Measurements from ENCODE around the gene PACRG. TPM values are rescaled to one million over a fixed set of nuclear protein-coding genes. Genes with fewer than 3 reads are reported as not detected.

The PACRG gene
- total and polyA plus RNA-seq, 2 donors (not counting 3 experiments of a cell fraction or from before 2014, with no cell fraction given) = 0.08 TPM; not detected in 1

DNA sequence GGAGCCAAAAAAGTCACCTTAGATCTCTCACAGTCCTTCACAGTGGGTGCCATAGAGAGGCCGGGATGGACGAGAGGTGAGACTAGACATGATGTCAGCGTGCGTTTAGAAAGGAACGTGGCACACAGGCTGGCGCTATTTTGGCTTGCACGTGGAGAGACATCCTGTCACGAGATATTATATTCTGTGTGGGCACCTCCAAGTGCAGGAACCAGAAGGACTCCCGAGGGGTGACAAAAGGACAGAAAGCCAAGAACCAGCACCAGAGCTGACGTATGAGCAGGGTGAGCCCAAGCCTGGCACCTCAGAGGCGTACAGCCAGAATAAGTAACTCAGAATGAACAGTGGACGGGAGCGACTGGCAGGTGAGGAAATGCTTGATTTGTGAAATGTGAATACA, 636.9 kb downstream of the PACRG start:
- FAIRE-seq (no peak), DNase-seq (ENCODE audit: low read depth, low spot score) (no peak)
- BruUV-seq (replicated peaks) = no TSS peak
- ChIA-PET POLR2A (no interaction called here), CTCF (no interaction called here)
- H3K9me1 ChIP-seq (replicated peaks; ENCODE audit: control insufficient read depth, extremely low read depth, insufficient read depth, low read length) = no peaks in the 10 kb centered on the region
- H3K4me1 ChIP-seq (ENCODE audit: control insufficient read depth, extremely low read depth, insufficient read depth, low read length) = peaks cover 15% of the 10 kb centered on the region
- no peak for TF ChIP-seq POLR2A (IDR thresholded peaks at IDR 0.05; ENCODE audit: low read depth, low read length)
- no peak for TF ChIP-seq MYC (IDR thresholded peaks at IDR 0.05; ENCODE audit: low read depth, low read length)
- no peak for TF ChIP-seq POLR2AphosphoS5 (IDR thresholded peaks at IDR 0.05; ENCODE audit: insufficient read depth, low read depth, low read length)
- TF ChIP-seq, protein P1, sequence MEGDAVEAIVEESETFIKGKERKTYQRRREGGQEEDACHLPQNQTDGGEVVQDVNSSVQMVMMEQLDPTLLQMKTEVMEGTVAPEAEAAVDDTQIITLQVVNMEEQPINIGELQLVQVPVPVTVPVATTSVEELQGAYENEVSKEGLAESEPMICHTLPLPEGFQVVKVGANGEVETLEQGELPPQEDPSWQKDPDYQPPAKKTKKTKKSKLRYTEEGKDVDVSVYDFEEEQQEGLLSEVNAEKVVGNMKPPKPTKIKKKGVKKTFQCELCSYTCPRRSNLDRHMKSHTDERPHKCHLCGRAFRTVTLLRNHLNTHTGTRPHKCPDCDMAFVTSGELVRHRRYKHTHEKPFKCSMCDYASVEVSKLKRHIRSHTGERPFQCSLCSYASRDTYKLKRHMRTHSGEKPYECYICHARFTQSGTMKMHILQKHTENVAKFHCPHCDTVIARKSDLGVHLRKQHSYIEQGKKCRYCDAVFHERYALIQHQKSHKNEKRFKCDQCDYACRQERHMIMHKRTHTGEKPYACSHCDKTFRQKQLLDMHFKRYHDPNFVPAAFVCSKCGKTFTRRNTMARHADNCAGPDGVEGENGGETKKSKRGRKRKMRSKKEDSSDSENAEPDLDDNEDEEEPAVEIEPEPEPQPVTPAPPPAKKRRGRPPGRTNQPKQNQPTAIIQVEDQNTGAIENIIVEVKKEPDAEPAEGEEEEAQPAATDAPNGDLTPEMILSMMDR (IDR thresholded peaks at IDR 0.05; ENCODE audit: extremely low read depth in 1 of 2, insufficient read depth in 1 of 2, low read depth in 1 of 2, low read length in 2 of 2) = no peak
- TF ChIP-seq EZH2 (IDR thresholded peaks at IDR 0.05; ENCODE audit: borderline replicate concordance, low read depth, low read length, severe bottlenecking) = no peak
- TF ChIP-seq, protein P2, sequence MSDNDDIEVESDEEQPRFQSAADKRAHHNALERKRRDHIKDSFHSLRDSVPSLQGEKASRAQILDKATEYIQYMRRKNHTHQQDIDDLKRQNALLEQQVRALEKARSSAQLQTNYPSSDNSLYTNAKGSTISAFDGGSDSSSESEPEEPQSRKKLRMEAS (IDR thresholded peaks at IDR 0.05; ENCODE audit: insufficient read depth, insufficient read length) = no peak
- no peak for TF ChIP-seq FOS (IDR thresholded peaks at IDR 0.05; ENCODE audit: borderline replicate concordance, insufficient read depth, low read length)
- no peak for TF ChIP-seq GATA2 (IDR thresholded peaks at IDR 0.05; ENCODE audit: insufficient read depth, insufficient read length, low read depth, low read length)
- TF ChIP-seq JUN (IDR thresholded peaks at IDR 0.05; ENCODE audit: borderline replicate concordance, insufficient read depth, insufficient read length, low read depth) = no peak
- H3K27me3 ChIP-seq (ENCODE audit: control insufficient read depth in 2 of 2, insufficient read depth in 2 of 2, low read length in 2 of 2) = no peaks in the 10 kb centered on the region
- H3K9me3 ChIP-seq (replicated peaks; ENCODE audit: control insufficient read depth, insufficient read depth, low read length) = no peaks in the 10 kb centered on the region
- no peak overlapping the region for H3K4me2 ChIP-seq (ENCODE audit: insufficient read depth, low read length)
- H2AFZ ChIP-seq (ENCODE audit: low read depth, low read length) = no peak overlapping the region
- dilution Hi-C loops (cut with MboI; ENCODE audit: extremely low pct_ligation_motif_present, low sequenced_read_pairs) (no loop called here), intact Hi-C loops (cut with micrococcal nuclease) (no loop called here)
- no peak overlapping the region for H3K27ac ChIP-seq (ENCODE audit: insufficient read depth, low read depth, low read length)
- H3K79me2 ChIP-seq (ENCODE audit: control insufficient read depth, insufficient read depth, low read length) = no peaks in the 10 kb centered on the region
- H4K20me1 ChIP-seq (replicated peaks; ENCODE audit: control insufficient read depth, extremely low read depth, insufficient read depth, low read length) = no peaks in the 10 kb centered on the region
- H3K4me3 ChIP-seq (replicated peaks in 1 of 3; ENCODE audit: insufficient read depth in 1 of 3, low read depth in 1 of 3, low read length in 3 of 3) = no peak overlapping the region
- no peaks in the 10 kb centered on the region for H3K36me3 ChIP-seq (ENCODE audit: control insufficient read depth in 2 of 2, extremely low read depth in 1 of 2, insufficient read depth in 2 of 2, low read length in 2 of 2)
- no peak overlapping the region for H3K9ac ChIP-seq (replicated peaks; ENCODE audit: extremely low read depth, insufficient read depth, low read length)

Small RNAs within 50 kb of the gene (small RNA-seq; reads per million reads assigned to genes)
- gene AL031121.1 (ENCODE audit: insufficient read depth, insufficient read length, low read depth, low replicate concordance) (not detected), gene AL590286.1 (ENCODE audit: insufficient read depth, insufficient read length, low read depth, low replicate concordance) (not detected)

Other genes starting within 250 kb of the PACRG start
- gene PRKN, start 208 bp upstream of the PACRG start, total RNA-seq = 0.60 TPM in 1 of 2 replicates, not detected in the other
- 0.06 and 0.10 TPM in 2 replicates for gene PRKN, start 208 bp upstream of the PACRG start, polyA plus RNA-seq